HepG2 (cell line): ENCODE results near the gene ZNF341. TPM values are rescaled to one million over a fixed set of nuclear protein-coding genes. Genes with fewer than 3 reads are reported as not detected.
A peak's percentile ranks its signal among the peaks of the same experiment; 100 is the strongest.

Experiments
- BRCA1 ChIP-seq: sonication (generic); formaldehyde crosslinking; IDR thresholded peaks from 2 replicates; pipeline ENCODE4 v1.4.0; 2020; ENCODE audit warnings: missing genetic modification reagents
- HMG20B ChIP-seq: conservative IDR thresholded peaks from 2 replicates; pipeline ENCODE4 v1.6.1; 2016; ENCODE audit warnings: missing genetic modification reagents, missing compliant biosample characterization
- MAZ ChIP-seq, 2 experiments: sonication (generic) in 1 of 2; formaldehyde crosslinking in 1 of 2; IDR thresholded peaks; 2 replicates each; pipeline versions ENCODE4 v1.5.0 to v1.6.1; 2012 to 2020; ENCODE audit warnings: low read depth in 2 of 2, mild to moderate bottlenecking in 2 of 2, borderline replicate concordance in 1 of 2, improper control_type of control experiment in 1 of 2, low read length in 1 of 2, missing genetic modification reagents in 1 of 2, moderate library complexity in 1 of 2
- MIXL1 ChIP-seq: IDR thresholded peaks from 2 replicates; pipeline ENCODE4 v1.6.1; 2016
- NAIF1 ChIP-seq: sonication (generic); formaldehyde crosslinking; IDR thresholded peaks from 2 replicates; pipeline ENCODE4 v1.5.0; 2020; ENCODE audit warnings: mild to moderate bottlenecking, missing genetic modification reagents, borderline replicate concordance
- RCOR2 ChIP-seq: IDR thresholded peaks from 2 replicates; pipeline ENCODE4 v1.6.1; 2016; ENCODE audit warnings: missing biosample characterization, missing genetic modification reagents
- RXRB ChIP-seq: IDR thresholded peaks from 2 replicates; pipeline ENCODE4 v1.6.1; 2016; ENCODE audit warnings: borderline replicate concordance, missing genetic modification reagents, missing compliant biosample characterization
- SNAPC2 ChIP-seq: sonication (generic); formaldehyde crosslinking; IDR thresholded peaks from 2 replicates; pipeline ENCODE4 v1.8.1; 2022; ENCODE audit warnings: mild to moderate bottlenecking, missing genetic modification reagents
- YEATS2 ChIP-seq: sonication (generic); formaldehyde crosslinking; IDR thresholded peaks from 2 replicates; pipeline ENCODE4 v1.4.0; 2020; ENCODE audit warnings: missing genetic modification reagents, borderline replicate concordance
- ZFAT ChIP-seq: sonication (generic); formaldehyde crosslinking; conservative IDR thresholded peaks from 2 replicates; pipeline ENCODE4 v1.8.1; 2023; ENCODE audit warnings: missing genetic modification reagents, inconsistent platforms
- ZFP82 ChIP-seq: sonication (generic); formaldehyde crosslinking; IDR thresholded peaks from 2 replicates; pipeline ENCODE4 v1.5.1; 2020; ENCODE audit warnings: mild to moderate bottlenecking, missing genetic modification reagents, borderline replicate concordance
- ZNF180 ChIP-seq: sonication (generic); formaldehyde crosslinking; IDR thresholded peaks from 2 replicates; pipeline ENCODE4 v1.4.0; 2020; ENCODE audit warnings: low read depth, missing genetic modification reagents, borderline replicate concordance
- ZNF549 ChIP-seq: sonication (generic); formaldehyde crosslinking; IDR thresholded peaks from 2 replicates; pipeline ENCODE4 v1.5.0; 2020; ENCODE audit warnings: missing genetic modification reagents
- ZNF629 ChIP-seq: sonication (generic); formaldehyde crosslinking; conservative IDR thresholded peaks from 2 replicates; pipeline ENCODE4 v1.5.0; 2020; ENCODE audit warnings: missing genetic modification reagents
- polyA plus RNA-seq, 8 experiments: library from polyadenylated mRNA; depleted of rRNA in 3 of 8; stranded (reverse) in 7 of 8; unstranded in 1 of 8; fragments of >200 nt; fragmentation: Illumina TruSeq in 4 of 8; extraction: Trizol in 4 of 8; gene quantifications; 2 replicates each; pipeline versions ENCODE4 v1.2.1 to v1.2.3, GENCODE V29; 2011 to 2016; ENCODE audit warnings: low read depth in 4 of 8, missing spikeins in 1 of 8, mixed read lengths in 1 of 8; ENCODE audit not compliant: insufficient read depth in 1 of 8
- total RNA-seq, 5 experiments: library from RNA; depleted of rRNA; stranded (reverse); fragments of >200 nt; fragmentation: Illumina TruSeq; extraction: Trizol; gene quantifications; 2 replicates each; pipeline ENCODE4 v1.2.3, GENCODE V29; 2016; ENCODE audit warnings: low read depth in 1 of 5
- TF ChIP-seq, protein P1 (sequence below): sonication (generic); formaldehyde crosslinking; IDR thresholded peaks from 2 replicates; pipeline ENCODE4 v1.5.1; 2020; ENCODE audit warnings: missing genetic modification reagents, mild to moderate bottlenecking, borderline replicate concordance
- TF ChIP-seq, protein P2 (sequence below): IDR thresholded peaks from 2 replicates; pipeline ENCODE4 v1.6.1; 2018; ENCODE audit warnings: missing genetic modification reagents, mild to moderate bottlenecking, missing compliant biosample characterization
- TF ChIP-seq, protein P3 (sequence below): sonication (generic); formaldehyde crosslinking; IDR thresholded peaks from 2 replicates; pipeline ENCODE4 v1.4.0; 2020; ENCODE audit warnings: mild to moderate bottlenecking, missing genetic modification reagents
- TF ChIP-seq, protein P4 (sequence below): sonication (generic); formaldehyde crosslinking; IDR thresholded peaks from 2 replicates; pipeline ENCODE4 v1.5.0; 2020; ENCODE audit warnings: missing genetic modification reagents, mild to moderate bottlenecking, borderline replicate concordance
- TF ChIP-seq, protein P5 (sequence below): sonication (generic); formaldehyde crosslinking; IDR thresholded peaks from 2 replicates; pipeline ENCODE4 v1.8.1; 2023; ENCODE audit warnings: missing genetic modification reagents, mild to moderate bottlenecking, borderline replicate concordance
- TF ChIP-seq, protein P6 (sequence below): sonication (generic); formaldehyde crosslinking; IDR thresholded peaks from 2 replicates; pipeline ENCODE4 v1.4.0; 2020; ENCODE audit warnings: missing genetic modification reagents

Gene ZNF341
- total and polyA plus RNA-seq, 2 of the 13 experiments (the other 11 are each of a cell fraction or from before 2014, with no cell fraction given) = 1.1 to 2.2 TPM

DNA sequence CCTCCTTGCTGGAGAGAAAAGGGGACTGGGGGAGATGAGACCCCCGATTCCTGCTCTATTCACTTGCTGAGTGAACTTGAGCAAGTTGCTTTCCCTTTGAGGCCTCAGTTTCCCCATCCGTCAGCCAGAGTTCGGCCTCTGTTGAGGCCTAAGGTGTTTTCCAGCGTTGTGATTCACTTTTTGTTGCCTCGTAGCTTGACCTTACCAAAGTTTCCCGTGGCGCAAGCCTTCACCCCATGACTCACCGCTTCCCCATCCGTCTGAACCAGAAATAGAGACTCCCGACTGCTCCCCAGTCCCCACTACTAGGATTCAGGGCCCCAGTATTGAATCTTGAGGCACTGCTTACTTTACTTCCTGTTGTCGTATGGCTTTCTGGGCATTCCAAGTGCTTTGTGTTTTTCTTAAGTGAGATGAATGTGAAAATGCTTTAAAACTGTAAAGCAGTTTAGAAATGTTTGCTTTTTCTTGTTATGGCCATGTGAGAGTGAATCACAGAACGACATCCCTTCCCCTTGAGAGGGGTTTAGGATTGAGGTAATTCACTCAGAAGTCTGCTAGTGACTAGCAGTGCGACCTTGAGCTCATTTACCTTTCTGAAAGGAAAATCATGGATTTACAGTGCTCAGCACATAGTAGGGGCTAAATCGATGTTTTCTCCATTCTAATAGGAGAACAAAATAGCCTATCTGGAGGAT, 80.5 kb downstream of the ZNF341 start (continued):
- TF ChIP-seq, protein P1, sequence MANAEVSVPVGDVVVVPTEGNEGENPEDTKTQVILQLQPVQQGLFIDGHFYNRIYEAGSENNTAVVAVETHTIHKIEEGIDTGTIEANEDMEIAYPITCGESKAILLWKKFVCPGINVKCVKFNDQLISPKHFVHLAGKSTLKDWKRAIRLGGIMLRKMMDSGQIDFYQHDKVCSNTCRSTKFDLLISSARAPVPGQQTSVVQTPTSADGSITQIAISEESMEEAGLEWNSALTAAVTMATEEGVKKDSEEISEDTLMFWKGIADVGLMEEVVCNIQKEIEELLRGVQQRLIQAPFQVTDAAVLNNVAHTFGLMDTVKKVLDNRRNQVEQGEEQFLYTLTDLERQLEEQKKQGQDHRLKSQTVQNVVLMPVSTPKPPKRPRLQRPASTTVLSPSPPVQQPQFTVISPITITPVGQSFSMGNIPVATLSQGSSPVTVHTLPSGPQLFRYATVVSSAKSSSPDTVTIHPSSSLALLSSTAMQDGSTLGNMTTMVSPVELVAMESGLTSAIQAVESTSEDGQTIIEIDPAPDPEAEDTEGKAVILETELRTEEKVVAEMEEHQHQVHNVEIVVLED (CRISPR knock-in tag) = 0 out of 2 replicates have a peak, but pooled peaks have one; percentile 15
- TF ChIP-seq SNAPC2 = no peak; the same call in 1 of the 2 replicates
- TF ChIP-seq, protein P2, sequence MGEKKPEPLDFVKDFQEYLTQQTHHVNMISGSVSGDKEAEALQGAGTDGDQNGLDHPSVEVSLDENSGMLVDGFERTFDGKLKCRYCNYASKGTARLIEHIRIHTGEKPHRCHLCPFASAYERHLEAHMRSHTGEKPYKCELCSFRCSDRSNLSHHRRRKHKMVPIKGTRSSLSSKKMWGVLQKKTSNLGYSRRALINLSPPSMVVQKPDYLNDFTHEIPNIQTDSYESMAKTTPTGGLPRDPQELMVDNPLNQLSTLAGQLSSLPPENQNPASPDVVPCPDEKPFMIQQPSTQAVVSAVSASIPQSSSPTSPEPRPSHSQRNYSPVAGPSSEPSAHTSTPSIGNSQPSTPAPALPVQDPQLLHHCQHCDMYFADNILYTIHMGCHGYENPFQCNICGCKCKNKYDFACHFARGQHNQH (CRISPR knock-in tag) = no peak; the same call in 1 of the 2 replicates
- TF ChIP-seq, protein P3, sequence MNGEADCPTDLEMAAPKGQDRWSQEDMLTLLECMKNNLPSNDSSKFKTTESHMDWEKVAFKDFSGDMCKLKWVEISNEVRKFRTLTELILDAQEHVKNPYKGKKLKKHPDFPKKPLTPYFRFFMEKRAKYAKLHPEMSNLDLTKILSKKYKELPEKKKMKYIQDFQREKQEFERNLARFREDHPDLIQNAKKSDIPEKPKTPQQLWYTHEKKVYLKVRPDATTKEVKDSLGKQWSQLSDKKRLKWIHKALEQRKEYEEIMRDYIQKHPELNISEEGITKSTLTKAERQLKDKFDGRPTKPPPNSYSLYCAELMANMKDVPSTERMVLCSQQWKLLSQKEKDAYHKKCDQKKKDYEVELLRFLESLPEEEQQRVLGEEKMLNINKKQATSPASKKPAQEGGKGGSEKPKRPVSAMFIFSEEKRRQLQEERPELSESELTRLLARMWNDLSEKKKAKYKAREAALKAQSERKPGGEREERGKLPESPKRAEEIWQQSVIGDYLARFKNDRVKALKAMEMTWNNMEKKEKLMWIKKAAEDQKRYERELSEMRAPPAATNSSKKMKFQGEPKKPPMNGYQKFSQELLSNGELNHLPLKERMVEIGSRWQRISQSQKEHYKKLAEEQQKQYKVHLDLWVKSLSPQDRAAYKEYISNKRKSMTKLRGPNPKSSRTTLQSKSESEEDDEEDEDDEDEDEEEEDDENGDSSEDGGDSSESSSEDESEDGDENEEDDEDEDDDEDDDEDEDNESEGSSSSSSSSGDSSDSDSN (CRISPR knock-in tag) = no peak
- no peak for TF ChIP-seq ZFAT (CRISPR knock-in tag)
- no peak for TF ChIP-seq RXRB
- TF ChIP-seq, protein P4, sequence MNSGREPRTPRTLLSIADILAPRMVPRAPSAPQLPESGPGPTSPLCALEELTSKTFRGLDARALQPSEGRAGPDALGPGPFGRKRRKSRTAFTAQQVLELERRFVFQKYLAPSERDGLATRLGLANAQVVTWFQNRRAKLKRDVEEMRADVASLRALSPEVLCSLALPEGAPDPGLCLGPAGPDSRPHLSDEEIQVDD (CRISPR knock-in tag) = 0 out of 2 replicates have a peak, but pooled peaks have one; percentile 28
- no peak for TF ChIP-seq HMG20B (CRISPR knock-in tag)
- TF ChIP-seq ZFP82 (CRISPR knock-in tag) = no peak; the same call in 1 of the 2 replicates
- 0 out of 2 replicates have a peak, but pooled peaks have one; percentile 52 for TF ChIP-seq BRCA1 (CRISPR knock-in tag)
- peak; percentile 15; the same call in 1 of the 2 replicates for TF ChIP-seq RCOR2 (CRISPR knock-in tag)
- no peak for TF ChIP-seq ZNF549 (CRISPR knock-in tag)
- TF ChIP-seq NAIF1 (CRISPR knock-in tag) = no peak
- no peak for TF ChIP-seq MAZ (IDR thresholded peaks at IDR 0.05; ENCODE audit: borderline replicate concordance, low read depth, low read length)
- TF ChIP-seq MAZ (CRISPR knock-in tag; IDR thresholded peaks at IDR 0.05; ENCODE audit: low read depth) = no peak; the same call in 1 of the 2 replicates
- no peak for TF ChIP-seq MIXL1
- TF ChIP-seq ZNF180 = no peak
- TF ChIP-seq, protein P5, sequence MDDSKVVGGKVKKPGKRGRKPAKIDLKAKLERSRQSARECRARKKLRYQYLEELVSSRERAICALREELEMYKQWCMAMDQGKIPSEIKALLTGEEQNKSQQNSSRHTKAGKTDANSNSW = no peak
- TF ChIP-seq, protein P6, sequence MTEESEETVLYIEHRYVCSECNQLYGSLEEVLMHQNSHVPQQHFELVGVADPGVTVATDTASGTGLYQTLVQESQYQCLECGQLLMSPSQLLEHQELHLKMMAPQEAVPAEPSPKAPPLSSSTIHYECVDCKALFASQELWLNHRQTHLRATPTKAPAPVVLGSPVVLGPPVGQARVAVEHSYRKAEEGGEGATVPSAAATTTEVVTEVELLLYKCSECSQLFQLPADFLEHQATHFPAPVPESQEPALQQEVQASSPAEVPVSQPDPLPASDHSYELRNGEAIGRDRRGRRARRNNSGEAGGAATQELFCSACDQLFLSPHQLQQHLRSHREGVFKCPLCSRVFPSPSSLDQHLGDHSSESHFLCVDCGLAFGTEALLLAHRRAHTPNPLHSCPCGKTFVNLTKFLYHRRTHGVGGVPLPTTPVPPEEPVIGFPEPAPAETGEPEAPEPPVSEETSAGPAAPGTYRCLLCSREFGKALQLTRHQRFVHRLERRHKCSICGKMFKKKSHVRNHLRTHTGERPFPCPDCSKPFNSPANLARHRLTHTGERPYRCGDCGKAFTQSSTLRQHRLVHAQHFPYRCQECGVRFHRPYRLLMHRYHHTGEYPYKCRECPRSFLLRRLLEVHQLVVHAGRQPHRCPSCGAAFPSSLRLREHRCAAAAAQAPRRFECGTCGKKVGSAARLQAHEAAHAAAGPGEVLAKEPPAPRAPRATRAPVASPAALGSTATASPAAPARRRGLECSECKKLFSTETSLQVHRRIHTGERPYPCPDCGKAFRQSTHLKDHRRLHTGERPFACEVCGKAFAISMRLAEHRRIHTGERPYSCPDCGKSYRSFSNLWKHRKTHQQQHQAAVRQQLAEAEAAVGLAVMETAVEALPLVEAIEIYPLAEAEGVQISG (CRISPR knock-in tag) = no peak
- TF ChIP-seq ZNF629 (CRISPR knock-in tag) = no peak
- no peak for TF ChIP-seq YEATS2
